ENCODE results near the gene DLGAP4.

DLGAP4 gene

DNA sequence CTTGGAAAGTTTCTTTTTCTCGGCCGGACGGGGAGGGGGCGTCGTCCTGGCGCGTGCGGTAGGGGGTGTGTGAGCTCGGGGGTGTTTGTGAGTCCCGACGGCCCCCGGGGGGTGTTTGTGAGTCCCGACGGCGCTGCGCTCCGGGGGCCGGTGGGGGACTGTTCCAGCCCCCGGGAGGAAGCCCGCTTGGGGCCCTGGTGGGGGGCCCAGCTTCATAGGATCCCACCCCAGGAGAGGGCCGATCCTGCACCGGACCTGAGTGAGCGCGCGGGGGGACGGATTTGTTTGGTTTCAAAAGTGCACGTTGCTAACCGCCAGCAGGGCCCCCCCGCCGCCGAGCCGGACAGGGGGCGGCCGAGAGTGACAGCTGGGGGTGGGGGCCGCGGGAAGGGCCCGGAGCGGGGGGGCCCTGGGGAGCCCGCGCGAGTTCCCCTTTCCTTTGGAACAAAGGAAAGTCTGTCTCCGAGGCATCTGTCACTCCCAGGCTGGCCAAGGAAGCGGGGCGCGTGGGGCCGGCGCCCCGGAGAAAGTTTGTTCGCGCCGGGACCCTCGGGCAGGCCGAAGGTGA lies 267.7 kb downstream of the DLGAP4 start:
- no peak for DNase-seq

DNA sequence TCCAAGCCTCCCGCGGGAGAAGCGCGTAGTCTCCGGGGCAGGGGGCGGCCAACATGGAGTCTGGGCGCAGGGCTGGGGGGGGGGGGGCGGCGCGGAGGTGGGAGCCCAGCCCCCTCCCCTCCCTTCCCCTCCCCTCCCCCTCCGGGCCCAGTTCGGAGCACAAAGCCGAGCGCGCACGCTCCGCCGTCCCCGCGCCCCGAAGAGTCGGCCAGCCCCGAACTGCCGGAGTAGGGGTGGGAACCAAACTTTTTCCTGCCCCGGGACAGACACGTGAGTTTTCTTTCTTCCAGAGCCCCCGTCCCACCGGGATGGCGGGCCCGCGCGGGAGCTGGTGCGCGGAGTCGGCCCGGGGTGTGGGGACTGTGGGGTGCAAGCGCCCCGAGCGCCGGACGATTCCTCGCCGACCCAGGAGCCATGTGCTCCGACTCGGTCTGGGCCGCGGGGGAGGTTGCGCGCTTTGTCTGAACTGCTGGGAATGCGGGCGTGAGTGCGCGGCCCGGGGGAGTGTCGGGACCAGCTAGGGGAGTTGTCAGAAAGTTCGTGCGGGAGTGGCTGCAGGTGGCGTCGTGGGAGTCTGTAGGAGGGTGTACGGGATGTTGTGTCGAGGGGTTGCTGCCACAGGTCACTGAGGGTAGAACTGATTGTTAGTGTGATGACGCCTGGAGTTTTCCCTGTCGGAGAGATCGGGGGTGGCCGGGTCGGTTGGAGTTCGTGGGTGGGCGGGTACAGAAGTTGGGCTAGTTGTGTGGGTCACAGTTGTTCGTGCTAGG lies 268.4 kb downstream of the DLGAP4 start:
- DNase-seq = no peak

DNA sequence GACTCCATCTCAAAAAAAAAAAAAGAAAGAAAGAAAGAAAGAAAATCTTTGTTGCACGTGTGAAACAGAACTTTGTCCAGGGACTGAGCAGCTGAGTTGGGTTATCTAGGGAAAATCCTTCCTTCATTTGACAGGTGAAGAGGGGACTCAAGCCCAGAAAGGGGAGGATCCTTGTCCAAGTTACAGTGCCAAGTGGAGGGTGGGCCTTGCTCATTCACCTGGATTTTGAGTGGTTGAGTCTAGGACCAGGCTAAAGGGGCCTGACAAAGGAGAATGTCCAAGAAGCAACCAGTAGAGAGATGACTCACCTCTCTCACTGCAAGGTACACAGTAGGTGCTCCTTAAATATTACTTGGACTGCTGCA lies 269.9 kb downstream of the DLGAP4 start:
- no peak for DNase-seq
